Breast epithelium (tissue), 4 donors: ENCODE measurements around the gene ATG9B. TPM values are rescaled to one million over a fixed set of nuclear protein-coding genes. Genes with fewer than 3 reads are reported as not detected.

ENCODE experiments used
- DNase-seq, 2 donors: peaks; one replicate each; pipeline ENCODE4 v3.0.0-alpha.2; 2019; ENCODE audit warnings: low spot score in 2 of 2
- H3K27ac ChIP-seq, 2 donors: fragments of 200-600 bp; sonication (generic) in 1 of 2; one replicate each; pipeline ENCODE4 v1.5.1; 2016 to 2019; ENCODE audit warnings: mild to moderate bottlenecking in 1 of 2
- H3K27me3 ChIP-seq, 2 donors: fragments of 200-600 bp; sonication (generic) in 1 of 2; one replicate each; pipeline versions ENCODE4 v1.5.1 to v1.6.0; 2017 to 2019; ENCODE audit warnings: control low read depth in 1 of 2, mild to moderate bottlenecking in 1 of 2
- H3K36me3 ChIP-seq: fragments of 200-600 bp; one replicate; pipeline ENCODE4 v1.5.1; 2019
- H3K4me1 ChIP-seq, 2 donors: fragments of 200-600 bp; sonication (generic); one replicate each; pipeline ENCODE4 v1.5.1; 2016 to 2019; ENCODE audit warnings: control low read depth in 1 of 2
- H3K4me3 ChIP-seq, 3 donors: fragments of 200-600 bp; sonication (generic); 1 replicate in 2 of 3; 2 replicates in 1 of 3; pipeline ENCODE4 v1.5.1; 2016 to 2019; ENCODE audit warnings: mild to moderate bottlenecking in 3 of 3, moderate library complexity in 2 of 3
- H3K9me3 ChIP-seq, 2 donors: fragments of 200-600 bp; sonication (generic) in 1 of 2; one replicate each; pipeline ENCODE4 v1.5.1; 2016 to 2019; ENCODE audit warnings: control low read depth in 1 of 2
- CTCF ChIP-seq, 3 donors: fragments of 450-650 bp; IDR thresholded peaks; one replicate each; pipeline ENCODE4 v1.5.1; 2016 to 2017; ENCODE audit warnings: antibody characterized with exemption in 3 of 3, mild to moderate bottlenecking in 3 of 3, moderate library complexity in 3 of 3
- POLR2A ChIP-seq: fragments of 450-650 bp; IDR thresholded peaks from one replicate; pipeline ENCODE4 v1.6.1; 2016; ENCODE audit warnings: antibody characterized with exemption, mild to moderate bottlenecking, moderate library complexity
- POLR2AphosphoS5 ChIP-seq, 3 donors: sonication (generic); formaldehyde crosslinking; IDR thresholded peaks; one replicate each; pipeline ENCODE4 v1.6.1; 2017; ENCODE audit warnings: antibody characterized with exemption in 3 of 3
- intact Hi-C: fragments of 100-400 bp; cut with DNase I; formaldehyde crosslinking; loops from one replicate; pipeline ENCODE4 v1.15.1; 2023; ENCODE audit warnings: low total_unique reads
- total RNA-seq, 3 donors: library from RNA; depleted of rRNA; stranded (reverse); fragments of >200 nt; gene quantifications; one replicate each; pipeline ENCODE4 v1.1.0, GENCODE V29; 2016

Gene ATG9B
- total RNA-seq, 3 donors from 2014 or later, result 0.44 to 2.0 TPM; not detected in 1

GRCh38 chr7:150990416-150991186 lies 33.7 kb downstream of the ATG9B start, which contains the start of gene NOS3:
Gene NOS3 (plus strand): TSS chr7:150991017. CDS start chr7:150993804, 2,787 bp downstream.
- intact Hi-C loops, result no loop called here
- no peak for DNase-seq
- H3K27ac ChIP-seq, result peak within 1 kb of the TSS in 1 of 2 donors; percentile 79

GRCh38 chr7:150989456-150989855 lies 34.8 kb downstream of the ATG9B start:
- DNase-seq, result no peak
- H3K27me3 ChIP-seq, result peaks cover 0 to 16% of the 10 kb centered on the region in 2 donors
- H3K27ac ChIP-seq, result peak overlapping the region in 1 of 2 donors; percentile 79
- no peak overlapping the region for H3K4me3 ChIP-seq
- TF ChIP-seq CTCF (IDR thresholded peaks at IDR 0.05) (no peak), POLR2A (no peak), POLR2AphosphoS5 (IDR thresholded peaks at IDR 0.05) (no peak)
- H3K9me3 ChIP-seq, result peaks cover 0 to 6% of the 10 kb centered on the region in 2 donors
- H3K4me1 ChIP-seq, result peaks cover 0 to 3% of the 10 kb centered on the region in 2 donors
- intact Hi-C loops, result no loop called here
- H3K36me3 ChIP-seq, result no peaks in the 10 kb centered on the region

More at GRCh38 chr7:150990416-150991186, 33.7 kb downstream of the ATG9B start, which contains the start of gene NOS3:
- Histone ChIP-seq H3K36me3 (no peaks in the 10 kb centered on the region), H3K4me3 (no peak within 1 kb of the TSS), H3K4me1 (peaks cover 0 to 3% of the 10 kb centered on the region in 2 donors), H3K9me3 (peaks cover 0 to 6% of the 10 kb centered on the region in 2 donors), H3K27me3 (peaks cover 0 to 16% of the 10 kb centered on the region in 2 donors)
- no peak for TF ChIP-seq POLR2AphosphoS5 (IDR thresholded peaks at IDR 0.05)
- no peak for TF ChIP-seq CTCF (IDR thresholded peaks at IDR 0.05)
- TF ChIP-seq POLR2A, result no peak

- peak overlapping the region in 1 of 2 donors; percentile 79 for H3K27ac ChIP-seq
- H3K36me3 ChIP-seq, result no peaks in the 10 kb centered on the region
- no peak for DNase-seq
- H3K27me3 ChIP-seq, result peaks cover 0 to 16% of the 10 kb centered on the region in 2 donors
- peak overlapping the region in 1 of 3 donors; percentile 28 for H3K4me3 ChIP-seq
- intact Hi-C loops, result no loop called here
- peaks cover 0 to 6% of the 10 kb centered on the region in 2 donors for H3K9me3 ChIP-seq
- TF ChIP-seq CTCF (IDR thresholded peaks at IDR 0.05), result peak in 2 of 3 donors; percentile 48 to 68
- peak in 1 of 3 donors; percentile 49 for TF ChIP-seq POLR2AphosphoS5 (IDR thresholded peaks at IDR 0.05)
- no peak for TF ChIP-seq POLR2A
- peaks cover 0 to 3% of the 10 kb centered on the region in 2 donors for H3K4me1 ChIP-seq
Measured at GRCh38 chr7:150988230-150989226, 35.8 kb downstream of the ATG9B start.

GRCh38 chr7:150986556-150986955 lies 37.7 kb downstream of the ATG9B start:
- H3K9me3 ChIP-seq, result peaks cover 0 to 6% of the 10 kb centered on the region in 2 donors
- no peak for DNase-seq
- H3K36me3 ChIP-seq, result no peaks in the 10 kb centered on the region
- TF ChIP-seq CTCF (IDR thresholded peaks at IDR 0.05) (no peak), POLR2AphosphoS5 (IDR thresholded peaks at IDR 0.05) (no peak), POLR2A (no peak)
- H3K27ac ChIP-seq, result no peak overlapping the region
- peaks cover 0 to 3% of the 10 kb centered on the region in 2 donors for H3K4me1 ChIP-seq
- intact Hi-C loops, result loop anchor here (1.0 kb wide), 1 partner anchor 34 kb away; no protein-coding TSS in a partner anchor
- H3K27me3 ChIP-seq, result peaks cover 0 to 16% of the 10 kb centered on the region in 2 donors
- no peak overlapping the region for H3K4me3 ChIP-seq
